ENCODE data around the gene DUSP22.
"Not testable (repeated sequence)": the region's sequence is repeated elsewhere in the genome, so short reads cannot be mapped to it uniquely, and the experiment has no call there.

The DUSP22 gene, protein sequence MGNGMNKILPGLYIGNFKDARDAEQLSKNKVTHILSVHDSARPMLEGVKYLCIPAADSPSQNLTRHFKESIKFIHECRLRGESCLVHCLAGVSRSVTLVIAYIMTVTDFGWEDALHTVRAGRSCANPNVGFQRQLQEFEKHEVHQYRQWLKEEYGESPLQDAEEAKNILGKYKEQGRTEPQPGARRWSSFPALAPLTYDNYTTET

DNA sequence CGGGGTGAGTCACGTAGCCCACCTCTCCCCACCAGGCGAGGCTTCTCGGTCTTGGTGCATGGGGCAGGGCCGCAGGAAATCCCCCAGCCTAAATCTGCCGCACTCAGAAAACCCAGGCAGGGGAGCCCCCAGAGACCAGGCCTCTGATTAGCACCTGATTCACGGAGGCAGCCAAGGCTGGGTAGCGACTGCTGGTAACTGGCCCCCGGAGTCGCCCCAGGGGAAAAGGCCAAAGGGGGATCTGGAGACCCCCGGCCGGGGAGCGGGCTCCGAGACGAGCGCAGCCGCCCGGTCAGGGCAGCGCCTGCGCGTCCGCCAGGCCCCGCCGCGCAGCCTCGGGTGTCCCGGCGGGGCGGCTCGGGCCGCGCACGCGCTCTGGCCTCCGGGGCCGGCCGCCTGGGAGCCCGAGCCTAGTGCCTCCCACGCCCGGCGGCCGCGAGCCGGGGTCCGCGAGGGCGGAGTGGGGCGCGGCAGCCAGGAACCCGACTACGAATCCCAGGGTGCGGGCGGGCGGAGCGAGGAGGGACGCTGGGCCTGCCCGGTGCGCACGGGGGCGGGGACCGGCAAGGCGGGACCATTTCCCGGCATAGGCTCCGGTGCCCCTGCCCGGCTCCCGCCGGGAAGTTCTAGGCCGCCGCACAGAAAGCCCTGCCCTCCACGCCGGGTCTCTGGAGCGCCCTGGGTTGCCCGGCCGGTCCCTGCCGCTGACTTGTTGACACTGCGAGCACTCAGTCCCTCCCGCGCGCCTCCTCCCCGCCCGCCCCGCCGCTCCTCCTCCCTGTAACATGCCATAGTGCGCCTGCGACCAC, at the start of gene DUSP22:
Gene DUSP22, plus strand, starts transcription at position 791 of the 809 bp plus-strand sequence. CDS start 53 bp downstream, outside the sequence.
- DNase-seq, result no peak

DNA sequence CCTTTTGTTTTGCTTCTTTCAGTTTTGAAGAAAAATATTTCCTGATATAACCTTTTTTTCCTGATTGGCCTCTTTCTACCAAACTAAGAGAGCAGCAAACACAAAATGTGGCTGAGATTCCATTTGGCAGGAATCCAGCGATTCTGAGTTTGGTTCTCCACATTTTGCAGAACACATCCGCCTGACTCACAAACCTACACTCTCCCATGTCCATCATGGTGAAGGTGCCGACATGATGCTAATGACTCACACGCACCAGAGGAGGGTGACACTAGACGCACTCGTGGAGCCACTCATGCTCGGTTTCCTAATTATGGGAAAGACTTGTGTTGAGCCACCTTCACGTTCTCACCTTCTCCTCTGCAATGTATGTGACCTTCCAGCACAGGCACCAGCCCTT, 45.9 kb upstream of the DUSP22 start:
- no peak for DNase-seq

DNA sequence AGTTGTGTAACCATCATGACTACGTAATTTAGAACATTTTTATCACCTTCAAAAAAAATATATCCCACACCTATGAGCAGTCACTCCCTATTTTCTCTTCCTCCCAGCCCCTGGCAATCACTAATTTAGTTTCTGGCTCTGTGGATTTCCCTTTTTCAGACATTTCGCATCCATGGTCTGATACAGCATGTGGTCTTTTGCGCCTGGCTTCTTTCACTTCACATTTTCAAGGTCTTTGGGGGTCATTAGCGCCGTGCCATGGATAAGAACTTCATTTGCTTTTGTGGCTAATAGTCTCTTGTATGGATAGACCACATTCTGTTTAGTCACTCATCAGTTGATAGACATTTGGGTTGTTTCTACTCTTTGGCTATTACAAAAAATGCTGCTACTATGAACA, 44.9 kb upstream of the DUSP22 start:
- DNase-seq, result no peak

DNA sequence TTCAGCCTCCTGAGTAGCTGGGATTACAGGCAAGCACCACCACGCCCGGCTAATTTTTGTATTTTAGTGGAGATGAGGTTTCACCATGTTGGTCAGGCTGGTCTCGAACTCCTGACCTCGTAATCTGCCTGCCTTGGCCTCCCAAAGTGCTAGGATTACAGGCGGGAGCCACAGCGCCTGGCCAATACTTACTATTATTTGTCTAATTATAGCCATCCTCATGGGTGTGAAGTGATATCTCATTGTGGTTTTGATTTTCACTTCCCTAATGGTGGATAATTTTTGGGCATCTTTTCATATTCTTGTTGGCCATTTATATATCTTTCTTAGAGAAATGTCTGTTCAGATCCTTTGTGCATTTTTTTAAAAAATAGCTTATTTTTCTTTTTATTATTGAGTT, 44.2 kb upstream of the DUSP22 start:
- not testable (repeated sequence) for DNase-seq

DNA sequence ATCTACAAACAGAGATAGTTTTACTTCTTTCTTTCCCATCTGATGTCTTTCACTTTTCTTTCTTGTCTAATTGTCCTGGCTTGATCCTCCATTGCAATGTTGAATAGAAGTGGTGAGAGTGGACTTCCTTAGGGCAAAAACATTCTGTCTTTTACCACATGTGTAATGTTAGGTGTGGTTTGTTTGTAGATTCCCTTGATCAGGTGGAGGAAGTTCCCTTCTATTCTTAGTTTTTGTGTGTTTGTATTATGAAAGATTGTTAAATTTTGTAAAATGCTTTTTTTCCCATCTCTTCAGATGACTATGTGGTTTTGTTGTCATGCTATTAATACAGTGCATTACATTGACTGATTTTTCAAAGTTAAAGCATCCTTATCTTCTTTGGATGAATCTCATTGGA, 41.6 kb upstream of the DUSP22 start:
- DNase-seq, result no peak

DNA sequence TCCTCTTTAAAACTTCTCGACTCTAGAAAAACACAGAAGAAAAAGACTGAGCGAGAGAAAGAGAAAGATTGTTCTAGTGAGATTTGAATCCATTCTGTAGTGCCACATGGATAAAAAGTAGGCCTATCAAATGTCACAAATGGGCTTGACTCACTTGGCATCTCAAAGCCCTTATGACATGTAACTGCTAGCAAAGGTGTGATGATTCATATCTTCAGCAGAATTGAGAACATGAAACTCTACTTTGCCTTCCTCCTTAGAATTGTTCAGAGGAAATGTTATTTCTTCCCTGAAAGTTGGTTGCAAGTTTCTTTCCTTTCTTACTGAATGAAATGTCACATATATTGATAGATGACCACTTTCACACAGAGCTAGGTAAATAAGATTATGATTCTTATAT, 40.4 kb upstream of the DUSP22 start:
- DNase-seq, result no peak

DNA sequence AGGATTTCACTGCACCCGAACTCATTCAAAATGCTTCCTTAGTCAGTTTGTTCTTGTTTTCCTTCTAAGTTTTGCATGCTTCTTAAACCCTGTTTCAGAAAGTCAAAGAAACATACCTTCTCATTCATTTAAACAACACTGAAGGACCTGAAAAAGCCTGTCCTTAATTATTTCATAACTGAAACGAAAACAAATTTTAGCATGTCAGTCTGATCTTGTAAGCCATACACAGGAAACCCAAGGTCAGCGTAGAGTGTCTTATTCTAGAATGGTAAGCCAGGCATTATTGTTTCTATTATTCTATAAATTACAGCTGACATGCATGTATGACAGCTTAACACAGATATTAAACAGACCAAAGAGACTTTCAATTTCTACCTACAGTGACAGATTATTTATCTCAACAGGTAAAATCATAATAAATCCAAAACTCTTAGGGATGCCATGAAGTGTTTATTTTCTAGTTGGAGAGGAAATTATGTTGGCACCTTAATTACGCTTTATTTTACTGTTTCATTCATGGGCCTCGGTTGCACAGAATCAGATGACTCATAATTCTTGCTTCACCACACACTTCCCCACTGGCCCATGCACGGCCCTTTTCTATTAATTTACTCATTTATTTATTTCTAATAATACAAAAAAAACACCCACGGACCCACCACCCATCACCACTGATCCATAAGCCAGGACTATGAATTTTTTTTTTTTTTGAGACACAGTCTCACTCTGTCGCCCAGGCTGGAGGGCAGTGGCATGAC, 39.3 kb upstream of the DUSP22 start:
- no peak for DNase-seq

DNA sequence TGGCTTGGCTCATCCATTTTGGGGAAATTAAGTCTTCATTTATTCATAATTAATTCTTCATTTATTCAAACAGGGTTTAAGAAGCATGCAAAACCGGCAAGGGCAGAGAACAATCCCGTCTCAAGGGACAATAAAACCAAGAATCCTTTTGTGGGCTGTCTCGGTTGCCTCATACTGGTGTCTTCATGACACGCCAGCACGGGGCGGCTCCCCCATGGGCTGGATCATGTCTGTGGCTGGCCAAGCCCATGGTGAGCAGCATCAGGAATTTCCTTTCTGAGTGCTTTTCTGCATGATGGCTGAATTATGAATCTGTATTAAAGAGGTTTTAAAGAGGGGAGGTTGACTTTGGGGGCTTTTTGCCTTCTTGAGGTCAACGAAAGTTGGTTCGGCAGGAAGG, 38.3 kb upstream of the DUSP22 start:
- DNase-seq, result no peak

DNA sequence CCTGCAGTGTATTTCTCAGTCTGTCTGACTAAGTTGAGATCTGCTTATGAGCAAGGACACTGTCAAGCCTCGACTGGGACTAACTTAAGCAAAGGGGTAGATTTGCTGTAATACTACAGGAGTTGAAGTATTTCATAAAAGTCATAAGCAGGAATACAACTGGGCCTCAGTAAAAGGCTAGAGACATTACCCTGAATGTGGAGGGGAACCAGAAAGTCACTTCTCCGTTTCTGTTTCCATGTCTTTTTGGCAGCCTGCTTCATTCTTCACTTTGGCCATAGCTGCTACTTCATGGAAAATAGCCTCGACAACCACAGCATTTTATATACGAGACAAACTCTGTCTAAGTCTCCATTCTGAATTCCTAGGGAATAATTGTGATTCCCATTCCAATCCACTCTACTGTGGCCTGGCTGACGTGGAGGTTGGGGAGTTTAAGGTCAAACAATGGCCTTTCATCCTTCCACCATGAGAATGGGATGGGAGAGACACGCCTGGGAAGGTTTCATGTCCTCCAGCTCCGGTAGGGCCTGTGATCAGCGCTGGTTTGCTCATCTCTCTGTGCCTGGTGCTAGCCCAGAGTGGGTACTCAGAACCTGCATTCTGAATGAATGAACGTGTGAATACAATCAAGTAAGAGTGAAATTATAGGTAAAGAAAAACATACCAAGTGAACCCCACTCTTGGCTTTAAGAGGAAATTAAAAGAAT, 37.1 kb upstream of the DUSP22 start:
- DNase-seq, result no peak

DNA sequence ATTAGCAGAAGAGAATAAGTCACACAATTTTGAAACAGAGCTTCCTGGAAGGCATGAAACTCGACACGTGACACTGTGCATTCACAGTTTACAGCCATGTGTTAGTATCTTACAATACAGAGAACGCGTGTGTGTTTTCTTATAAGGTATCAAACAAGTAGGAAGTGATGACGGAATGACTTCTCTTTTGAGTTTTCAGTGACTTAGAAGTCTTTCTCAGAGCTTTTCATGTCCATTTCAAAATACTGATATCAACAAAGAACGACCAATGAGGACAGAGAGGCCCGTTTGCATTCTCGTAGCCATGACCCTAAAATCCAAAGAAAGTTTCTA, 36.6 kb upstream of the DUSP22 start:
- no peak for DNase-seq

DNA sequence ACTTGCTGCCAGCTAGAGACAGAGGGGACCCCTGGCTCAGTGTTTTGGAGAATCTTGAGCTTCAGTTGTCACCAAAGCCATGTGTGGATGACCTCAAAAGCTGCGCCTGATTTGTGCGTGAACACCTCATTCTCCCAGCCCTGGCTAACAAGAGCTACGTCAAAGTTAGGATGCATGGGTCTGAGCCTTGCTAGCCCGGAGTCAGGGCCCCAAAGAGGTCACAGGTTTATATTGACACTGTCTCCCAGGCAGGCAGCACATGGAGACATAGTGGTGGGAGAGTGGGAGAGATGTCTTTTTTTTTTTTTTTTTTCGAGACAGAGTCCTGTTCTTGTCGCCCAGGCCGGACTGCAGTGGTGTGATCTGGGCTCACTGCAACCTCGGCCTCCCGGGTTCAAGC, 36.1 kb upstream of the DUSP22 start:
- DNase-seq, result no peak

DNA sequence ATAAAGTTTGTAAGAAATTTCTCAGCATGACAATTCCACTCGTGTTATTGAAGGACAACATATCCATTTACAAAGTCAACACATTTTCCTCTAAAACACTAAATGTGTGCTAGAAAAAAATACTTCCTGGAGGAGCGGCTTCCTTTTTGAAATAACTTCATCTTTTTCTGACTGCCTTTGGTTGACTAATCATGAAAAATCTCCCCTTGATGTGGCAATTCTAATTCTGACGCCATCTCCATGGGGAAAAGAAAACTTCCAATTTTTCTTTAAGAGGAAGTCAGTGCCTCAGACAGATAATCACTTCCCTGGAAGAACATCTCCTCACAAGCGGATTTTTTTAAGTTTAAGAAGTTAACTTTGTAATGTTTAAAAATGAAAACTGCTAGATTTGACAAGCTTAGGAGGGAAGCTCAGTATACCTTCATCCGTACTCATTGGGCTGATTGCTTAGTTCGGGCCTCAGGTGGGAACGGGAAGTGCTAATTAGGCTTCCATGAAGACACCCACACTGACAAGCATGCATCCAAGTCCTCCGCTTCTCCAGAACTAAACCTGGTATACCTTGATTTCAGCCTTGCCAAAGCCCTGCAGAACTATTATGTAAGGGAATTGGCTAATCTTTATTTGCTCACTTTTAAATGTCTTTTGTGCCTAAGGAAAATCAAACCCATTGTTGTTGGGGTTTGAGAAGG, 35.1 kb upstream of the DUSP22 start:
- no peak for DNase-seq

DNA sequence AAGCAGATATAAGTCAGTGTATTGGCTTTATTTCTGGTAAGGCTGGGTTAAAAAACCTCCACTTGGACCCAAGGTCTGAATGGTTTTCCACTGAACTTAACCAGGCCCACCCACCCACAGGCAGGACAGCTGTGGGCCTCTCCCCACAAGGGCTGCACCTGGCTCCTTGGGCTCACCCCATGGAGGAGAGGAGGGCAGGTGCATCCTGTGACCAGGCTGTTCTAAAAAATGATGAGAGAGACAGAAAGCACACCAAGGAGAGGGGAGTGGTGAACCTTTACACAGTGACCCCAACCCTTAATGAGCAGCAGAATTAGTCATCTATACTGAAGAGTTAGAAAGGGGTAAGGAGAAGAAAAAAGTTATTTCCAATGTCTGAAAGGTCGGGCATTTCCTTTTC, 34.5 kb upstream of the DUSP22 start:
- DNase-seq, result no peak

DNA sequence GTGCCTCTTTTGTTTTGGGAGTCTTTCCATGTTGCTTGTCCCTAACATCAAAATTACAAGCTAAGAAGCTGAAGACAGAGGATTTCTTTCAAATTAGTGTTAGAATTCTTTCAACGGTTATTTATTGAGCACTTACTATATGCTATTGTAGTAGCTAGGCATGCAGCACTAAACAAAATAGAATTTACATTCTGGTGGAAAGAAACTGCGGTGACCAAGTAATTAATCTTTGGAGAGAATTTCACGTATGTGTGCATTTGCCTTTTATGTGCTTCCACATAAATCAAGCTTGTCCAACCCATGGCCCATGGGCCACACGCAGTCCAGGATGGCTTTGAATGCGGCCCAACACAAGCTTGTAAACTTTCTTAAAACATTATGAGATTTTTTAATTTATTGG, 33.0 kb upstream of the DUSP22 start:
- no peak for DNase-seq

DNA sequence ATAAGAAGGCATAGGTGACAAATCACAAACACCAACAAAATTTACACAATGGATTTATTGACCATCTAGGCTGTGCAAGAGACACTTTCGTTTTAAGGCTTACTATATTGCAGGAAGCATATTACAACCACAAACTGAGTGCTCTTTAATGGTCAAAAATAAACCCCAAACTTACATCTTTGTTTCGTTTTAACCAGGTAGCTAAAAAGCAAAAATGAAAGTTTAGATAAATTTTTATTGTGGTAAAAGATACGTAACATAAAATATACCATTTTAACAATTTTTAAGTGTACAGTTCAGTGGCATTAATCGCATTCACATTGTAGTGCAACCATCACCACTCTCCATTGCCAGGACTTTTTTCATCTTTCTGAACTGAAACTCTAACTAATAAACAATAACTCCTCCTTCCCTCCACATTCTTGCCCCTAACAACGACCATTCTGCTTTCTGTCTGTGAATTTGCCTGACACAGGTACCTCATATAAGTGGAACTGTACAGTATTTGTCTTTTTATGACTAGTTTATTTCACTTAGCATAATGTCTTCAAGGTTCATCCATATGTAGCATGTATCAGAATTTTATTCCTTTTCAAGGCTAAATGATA, 32.3 kb upstream of the DUSP22 start:
- DNase-seq, result no peak

DNA sequence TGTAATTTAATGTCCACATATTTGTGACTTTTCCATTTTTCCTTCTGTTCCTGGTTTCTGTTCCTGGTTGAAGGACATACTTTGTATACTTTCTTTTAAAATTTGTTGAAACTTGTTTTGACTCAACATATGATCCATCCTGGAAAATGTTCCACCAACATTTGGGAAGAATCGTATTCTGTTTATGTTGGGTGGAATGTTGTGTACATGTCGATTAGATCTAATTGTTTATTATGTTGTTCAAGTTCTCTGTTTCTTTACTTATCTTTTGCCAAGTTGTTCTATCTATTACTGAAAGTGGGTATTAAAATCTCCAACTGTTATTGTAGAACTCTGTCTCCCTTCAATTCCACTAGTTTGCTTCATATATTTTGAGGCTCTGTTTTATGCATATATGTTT, 27.7 kb upstream of the DUSP22 start:
- DNase-seq, result no peak

DNA sequence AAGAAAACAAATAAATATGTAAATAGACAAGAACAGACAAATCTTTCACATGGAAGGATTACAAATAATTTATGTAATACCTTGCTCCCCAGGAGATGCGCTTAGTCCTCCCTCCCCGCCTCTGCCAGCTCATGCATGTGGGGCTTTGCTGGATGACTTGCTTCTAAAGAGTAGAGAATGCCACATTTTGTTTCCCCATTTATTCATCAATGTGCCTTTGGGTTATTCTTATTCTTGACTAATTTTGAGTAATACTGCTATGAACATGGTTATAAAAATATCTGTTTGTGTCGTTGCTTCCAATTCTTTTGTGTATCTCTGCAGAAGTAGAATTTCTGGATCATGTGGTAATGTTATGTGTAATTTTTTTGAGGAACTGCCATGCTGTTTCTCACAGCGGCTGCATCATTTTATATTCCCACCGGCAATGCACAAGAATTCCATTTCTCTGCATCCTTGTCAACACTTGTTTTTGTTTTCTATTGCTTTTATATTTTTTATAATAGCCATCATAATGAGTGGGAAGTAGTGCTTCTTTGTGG, 23.8 kb upstream of the DUSP22 start:
- DNase-seq, result no peak

DNA sequence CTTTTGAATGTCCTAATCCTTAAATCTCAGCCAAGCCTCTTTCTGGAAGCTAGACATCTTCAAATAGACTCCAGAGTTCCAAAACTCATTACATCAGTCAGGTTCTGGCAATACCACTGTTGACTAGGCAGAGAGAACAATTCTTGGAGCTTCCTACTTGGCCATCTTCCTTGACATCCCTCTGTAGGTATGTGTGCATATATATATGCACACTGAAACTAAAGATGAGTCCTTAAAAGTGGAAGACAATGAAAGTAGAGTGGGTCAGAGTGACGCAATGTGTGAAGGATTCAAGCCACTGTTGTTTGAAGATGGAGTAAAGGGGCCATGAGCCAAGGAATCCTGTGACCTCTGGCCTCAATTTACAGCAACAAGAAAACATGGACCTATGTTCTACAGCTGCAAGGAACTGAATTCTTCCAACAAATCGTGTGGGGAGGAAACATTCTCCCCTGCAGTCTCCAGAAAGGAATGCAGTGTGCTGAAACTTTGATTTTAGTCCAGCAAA, 18.7 kb upstream of the DUSP22 start:
- no peak for DNase-seq

DNA sequence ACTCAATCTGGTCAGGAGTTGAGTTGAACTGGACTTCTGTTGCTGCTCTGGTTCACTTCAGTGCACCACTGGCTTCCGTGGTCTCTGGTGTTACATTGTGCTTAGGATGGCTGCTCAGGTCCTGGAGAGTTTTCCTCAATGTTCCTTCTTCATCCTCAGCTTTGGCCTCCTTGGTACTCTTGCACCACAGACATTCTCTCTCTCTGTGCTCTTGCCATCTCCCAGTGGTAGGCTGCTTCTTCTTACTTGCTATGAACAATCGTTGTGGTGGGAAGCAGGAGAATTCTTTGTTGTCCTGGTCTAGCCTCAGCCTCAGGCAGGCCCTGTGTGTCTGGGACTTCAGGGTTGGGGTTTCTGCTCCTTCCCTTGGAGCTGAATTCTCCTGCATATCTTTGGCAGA, 14.5 kb upstream of the DUSP22 start:
- DNase-seq, result no peak

DNA sequence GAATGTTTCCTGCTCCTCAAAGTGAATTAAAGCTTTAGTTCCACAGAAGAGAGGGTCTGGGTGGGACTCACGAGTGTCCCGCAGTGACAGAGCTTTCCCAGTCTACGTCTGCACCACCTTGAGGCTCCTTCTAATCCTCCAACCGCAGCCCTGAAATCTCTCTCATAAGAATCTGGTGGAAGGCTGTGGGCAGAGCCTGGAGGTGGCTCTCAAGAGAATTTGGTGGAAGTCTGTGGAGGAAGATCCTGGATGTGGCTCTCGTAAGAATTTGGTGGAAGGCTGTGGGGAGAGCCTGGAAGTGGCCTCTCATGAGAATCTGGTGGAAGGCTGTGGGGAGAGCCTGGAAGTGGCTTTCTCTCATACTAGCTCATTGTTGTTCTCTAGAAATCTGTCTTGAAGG, 13.8 kb upstream of the DUSP22 start:
- no peak for DNase-seq

DNA sequence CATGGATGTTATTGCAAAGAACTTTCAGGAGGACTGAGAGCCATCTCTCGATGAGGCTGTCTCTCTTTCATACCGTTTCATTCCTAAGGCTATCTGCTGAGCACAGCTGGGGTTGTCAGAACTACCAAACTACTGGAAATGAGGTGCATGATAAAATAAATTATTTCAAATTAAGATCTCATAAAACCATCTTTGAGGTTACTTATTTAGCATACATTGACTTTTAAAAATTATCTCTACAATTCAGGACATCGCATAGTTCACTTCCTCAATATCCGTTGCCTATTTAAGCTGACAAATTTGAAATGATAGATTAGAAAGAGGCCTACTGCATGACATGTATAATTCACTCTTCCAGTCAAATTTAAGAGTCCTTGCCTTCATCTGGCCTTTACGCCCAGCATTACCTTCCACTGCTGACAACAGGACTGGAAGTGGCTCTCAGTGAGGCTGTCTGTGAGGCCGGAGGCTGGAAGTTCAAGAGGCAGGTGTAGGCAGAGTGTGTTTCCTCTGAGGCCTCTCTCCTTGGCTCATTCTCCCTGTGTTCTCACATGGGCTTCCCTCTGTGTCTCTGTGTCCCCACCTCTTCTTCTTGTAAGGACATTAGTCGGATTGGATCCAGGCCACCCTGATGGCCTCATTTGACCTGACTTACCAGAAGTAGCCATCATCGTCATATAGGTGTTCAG, 12.8 kb upstream of the DUSP22 start:
- DNase-seq, result no peak
